ENCODE results near the gene GPC5.
"Not testable (repeated sequence)": the region's sequence is repeated elsewhere in the genome, so short reads cannot be mapped to it uniquely, and the experiment has no call there.

The GPC5 gene

DNA sequence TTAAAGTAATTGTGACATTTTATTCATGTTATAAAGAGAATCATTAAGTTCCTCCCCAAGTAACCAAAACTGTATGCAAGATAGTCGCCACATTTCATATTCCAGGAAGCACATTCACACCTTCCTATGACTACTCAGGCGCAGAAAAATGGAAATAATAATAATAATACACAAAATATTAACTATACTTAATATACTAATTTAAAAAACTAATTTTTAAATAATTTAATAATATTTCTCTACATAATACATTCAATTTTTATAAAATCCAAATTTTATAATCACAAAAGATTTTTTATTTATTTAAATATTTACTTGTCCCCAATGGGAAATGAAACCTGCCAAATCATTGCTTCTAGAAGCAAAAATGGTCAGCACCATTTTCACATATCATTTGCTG, 1030.8 kb downstream of the GPC5 start:
- DNase-seq = no peak

DNA sequence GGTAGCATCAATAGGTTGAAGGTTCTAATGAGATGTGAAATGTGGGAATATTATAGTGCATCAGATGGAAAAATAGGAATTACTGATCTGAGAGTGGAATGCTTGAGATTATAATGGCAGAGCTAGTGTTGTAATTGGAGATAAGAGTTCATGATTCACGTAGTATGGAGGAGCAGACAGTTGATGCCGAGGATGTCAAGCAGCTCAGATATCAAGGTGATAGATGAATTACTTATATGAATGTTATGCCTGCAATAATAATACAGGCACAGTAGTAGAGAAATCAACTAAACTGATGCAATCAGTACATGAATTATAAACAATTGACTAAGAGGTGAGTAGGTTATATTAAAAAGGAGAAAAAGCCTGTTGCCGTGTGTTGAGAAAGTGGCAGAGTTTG, 1035.0 kb downstream of the GPC5 start:
- no peak for DNase-seq

DNA sequence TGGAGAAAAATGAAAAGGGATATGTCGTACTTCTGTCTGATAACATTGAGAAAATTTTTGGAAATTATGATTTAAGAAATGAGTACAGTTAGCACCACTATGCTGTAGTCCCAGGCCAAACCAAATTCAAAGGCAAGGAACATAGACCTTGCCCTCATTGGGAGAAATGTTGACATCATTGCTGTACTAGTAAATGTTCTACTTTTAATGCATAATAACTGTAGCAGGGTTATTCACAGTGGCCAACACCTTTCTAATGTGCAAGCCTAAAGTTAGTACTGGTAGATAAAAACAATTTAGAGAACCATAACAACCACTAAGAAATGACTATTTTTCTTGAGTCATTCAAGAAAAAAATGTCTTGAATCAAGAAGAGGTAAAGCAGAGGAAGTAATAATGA, 1035.5 kb downstream of the GPC5 start:
- DNase-seq = no peak

DNA sequence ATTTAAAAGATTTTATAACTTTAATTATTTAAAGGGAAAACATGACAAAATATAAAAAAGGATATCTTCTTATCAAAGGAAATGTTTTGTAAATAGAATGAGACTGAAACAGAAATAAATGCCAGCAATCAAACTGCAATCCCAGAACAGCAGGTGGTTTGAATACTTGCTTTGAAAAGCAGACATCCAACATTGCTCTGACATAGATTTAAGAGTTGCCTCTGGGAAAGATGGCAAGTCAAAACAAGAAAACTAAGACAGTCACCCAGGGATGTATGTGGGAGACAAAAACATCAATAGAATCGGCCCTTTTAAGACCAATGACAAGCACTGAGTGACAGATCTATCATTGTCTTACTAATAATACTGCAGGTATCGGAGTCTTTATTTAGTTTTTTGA, 1038.5 kb downstream of the GPC5 start:
- DNase-seq = no peak

DNA sequence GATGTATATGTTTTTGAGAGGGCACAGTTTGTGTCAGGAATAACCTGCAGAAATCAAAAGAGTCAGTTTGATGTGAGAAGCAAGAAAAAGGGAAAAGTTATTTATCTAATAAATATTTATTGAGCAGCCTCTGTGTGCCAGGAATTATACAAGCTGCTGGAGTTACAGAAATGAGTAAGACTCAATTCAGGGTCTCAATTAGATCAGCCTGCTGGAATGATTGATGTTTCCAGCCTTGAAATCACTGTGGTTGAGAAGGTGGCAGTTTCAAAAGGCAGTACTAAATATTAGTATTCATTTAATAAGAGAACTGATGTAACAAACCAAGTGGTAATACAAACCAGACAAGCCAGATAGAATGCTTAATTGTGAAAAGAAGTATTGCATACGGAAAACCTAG, 1045.8 kb downstream of the GPC5 start:
- DNase-seq = no peak

DNA sequence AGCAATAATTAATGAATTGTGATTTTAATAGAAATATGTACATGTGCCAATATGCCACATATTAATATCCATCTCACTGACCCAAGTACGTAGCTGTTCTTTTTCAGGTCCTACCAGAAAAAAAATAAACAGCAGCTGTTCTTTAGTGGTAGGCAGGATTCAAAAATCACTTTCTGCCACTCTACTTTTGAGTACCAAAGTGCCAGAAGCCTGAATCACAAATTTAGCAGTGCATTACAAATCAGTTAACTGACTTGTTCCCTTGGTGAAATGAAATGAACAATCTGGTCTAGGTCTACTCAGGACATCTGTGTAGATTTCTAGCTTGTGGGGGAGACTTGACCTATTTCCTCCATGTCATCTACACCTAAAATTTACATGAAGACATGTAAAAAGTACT, 1052.6 kb downstream of the GPC5 start:
- DNase-seq = peak; percentile 21

DNA sequence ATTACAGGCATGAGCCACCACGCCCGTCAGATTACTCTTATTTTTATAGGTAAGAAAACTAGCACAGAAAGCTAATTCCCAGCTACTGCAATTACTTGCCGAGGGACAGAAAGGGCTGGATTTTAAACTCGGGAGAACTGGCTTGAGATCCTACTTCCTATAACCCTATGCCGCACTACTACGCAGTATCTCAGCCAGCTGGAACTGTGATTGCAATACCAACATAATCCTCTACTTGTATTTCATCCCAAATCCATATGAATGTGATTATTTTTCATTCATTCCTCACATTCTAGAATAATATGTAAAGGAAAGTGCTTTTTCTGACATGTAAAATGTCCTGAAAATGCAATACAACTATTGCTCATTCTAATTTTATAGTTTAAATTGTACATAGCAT, 1054.4 kb downstream of the GPC5 start:
- no peak for DNase-seq

DNA sequence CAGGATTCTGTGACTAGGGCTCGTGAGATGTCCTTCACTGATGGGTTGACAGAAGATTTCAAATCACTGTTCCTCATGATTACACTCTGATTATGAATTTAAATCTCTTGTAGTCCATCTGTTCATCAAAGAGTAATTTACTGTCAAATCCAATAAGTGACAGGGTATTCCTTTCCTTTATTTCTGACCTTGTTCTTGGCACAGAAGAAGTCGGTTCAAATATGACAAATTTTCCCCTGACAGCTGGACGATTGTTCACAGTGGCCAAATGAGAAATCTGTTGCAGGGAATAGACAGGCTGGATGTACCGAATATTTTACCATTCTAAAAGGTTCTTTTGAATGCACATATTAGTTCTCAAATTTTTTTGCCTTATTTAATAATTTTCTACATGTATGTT, 1060.9 kb downstream of the GPC5 start:
- peak; percentile 90 for DNase-seq

DNA sequence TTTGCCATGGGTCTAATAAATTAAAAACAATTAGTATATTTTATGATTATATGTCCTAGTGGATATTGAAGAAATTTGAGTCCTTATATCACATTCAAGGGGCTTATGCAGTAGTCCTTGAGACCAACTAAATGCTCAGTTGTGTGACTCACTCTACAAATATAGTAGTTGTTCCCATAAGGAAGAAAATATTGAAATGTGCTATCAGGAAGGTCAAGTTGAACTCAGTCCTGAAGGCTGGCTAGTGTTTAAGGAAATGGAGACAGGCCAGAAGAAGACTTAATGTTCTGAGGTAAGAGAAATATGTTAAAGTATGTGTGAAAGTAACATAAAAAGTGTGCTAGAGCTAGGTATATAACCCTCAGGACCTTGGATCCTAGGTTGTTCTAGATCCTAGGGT, 1062.1 kb downstream of the GPC5 start:
- no peak for DNase-seq

DNA sequence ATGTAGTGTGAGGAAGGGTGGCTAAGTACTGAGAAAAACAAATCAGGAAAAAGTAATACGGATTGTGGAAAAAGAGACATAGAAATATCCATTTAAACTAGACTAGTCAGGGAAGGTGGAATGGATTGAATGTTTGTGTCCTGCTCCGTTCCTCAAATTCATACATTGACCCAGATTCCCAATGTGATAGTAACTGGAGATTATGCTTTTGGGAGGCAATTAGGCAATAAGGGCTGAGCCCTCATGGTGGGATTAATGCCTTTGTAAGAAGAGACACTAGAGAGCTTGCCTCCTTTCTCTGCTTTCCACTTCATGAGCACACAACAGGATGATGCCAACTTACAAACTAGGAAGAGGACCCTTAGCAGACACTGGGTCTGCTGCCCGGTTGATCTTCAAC, 1063.0 kb downstream of the GPC5 start:
- no peak for DNase-seq

DNA sequence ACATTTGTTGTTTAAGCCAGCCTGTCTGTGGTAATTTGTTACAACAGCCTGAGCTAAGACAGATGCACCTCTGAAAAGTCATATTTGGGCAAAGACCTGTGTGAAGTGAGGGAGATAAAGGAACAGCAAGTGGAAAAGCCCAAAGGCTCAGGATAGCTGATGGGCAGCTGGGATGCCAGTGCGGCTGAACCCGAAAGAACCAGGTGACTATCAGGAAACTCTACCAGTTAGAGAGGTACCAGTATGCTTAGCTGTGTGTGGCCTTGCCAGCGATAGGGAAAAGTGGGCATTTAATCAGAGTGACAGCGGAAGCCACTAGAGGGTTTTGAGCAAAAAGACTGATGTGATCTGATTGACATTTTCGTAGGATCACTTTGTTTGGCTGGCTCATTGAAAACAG, 1063.4 kb downstream of the GPC5 start:
- DNase-seq = no peak

DNA sequence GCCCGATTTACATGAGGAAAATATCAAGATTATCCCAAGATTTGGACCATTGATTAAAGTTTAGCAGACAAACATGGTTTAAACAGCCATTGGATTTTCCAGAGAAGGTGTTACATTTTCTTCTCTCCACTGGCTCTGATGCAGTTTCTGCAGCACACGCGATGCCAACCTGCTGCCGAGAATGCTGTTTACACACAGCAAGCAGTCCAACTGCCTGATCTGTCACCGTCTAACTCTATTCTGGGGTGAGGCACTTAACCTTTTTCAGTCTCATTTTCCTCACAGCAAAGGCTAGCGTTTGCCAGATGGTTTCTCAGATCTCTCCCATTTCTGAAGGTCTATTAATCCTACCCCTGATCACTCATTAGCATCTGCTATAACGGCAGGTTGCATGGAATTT, 1064.7 kb downstream of the GPC5 start:
- DNase-seq = peak; percentile 96

DNA sequence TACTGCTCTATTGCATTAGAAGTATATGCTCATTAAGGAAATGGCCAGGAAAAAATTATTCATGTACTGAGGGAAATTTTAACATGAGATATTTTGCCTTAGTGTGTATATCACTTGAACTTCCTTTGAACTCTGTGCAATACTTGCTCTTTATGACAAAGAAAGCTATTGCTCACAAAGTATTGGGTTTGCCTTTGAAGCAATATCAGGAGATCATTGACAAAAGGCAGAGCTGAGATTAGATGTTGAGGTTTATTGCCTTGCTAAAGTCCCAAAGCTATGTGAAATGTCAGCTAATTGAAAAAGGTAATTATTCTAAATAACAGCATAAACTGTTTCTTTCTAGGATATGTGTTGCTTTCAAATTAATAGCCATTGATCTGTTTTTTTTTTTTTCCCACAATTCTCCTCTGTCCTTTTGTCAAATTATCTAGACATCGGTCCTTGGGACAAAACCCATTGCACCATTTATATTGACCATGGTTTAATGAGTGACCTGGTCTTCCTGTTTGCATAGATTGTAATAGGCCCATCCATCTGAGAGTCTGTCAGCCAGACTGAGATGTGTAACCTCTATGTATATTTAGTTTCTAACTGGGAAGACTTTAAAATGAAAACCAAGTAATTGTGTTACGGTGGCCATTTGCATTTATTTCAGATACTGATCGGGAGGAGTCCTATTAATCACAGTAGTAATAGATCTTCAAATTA, 1075.5 kb downstream of the GPC5 start:
- DNase-seq = no peak

DNA sequence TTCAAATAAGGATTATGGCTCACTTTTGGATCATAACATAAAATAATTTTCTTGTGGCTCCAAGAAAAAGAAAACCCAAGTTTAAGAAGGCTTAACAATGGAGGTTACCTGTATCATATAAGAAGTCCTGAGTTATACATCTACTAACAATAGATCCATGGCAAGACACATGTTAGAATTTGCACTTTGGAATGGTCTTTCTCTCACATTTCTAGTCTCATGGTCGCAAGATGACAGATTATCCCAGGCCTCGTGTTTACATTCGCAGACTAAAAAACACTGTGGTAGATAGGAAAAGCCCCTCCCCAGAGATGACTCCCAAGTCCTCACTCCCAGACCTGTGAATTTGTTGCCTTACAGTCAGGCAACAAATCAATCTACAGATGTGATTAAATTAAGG, 1082.0 kb downstream of the GPC5 start:
- DNase-seq = no peak

DNA sequence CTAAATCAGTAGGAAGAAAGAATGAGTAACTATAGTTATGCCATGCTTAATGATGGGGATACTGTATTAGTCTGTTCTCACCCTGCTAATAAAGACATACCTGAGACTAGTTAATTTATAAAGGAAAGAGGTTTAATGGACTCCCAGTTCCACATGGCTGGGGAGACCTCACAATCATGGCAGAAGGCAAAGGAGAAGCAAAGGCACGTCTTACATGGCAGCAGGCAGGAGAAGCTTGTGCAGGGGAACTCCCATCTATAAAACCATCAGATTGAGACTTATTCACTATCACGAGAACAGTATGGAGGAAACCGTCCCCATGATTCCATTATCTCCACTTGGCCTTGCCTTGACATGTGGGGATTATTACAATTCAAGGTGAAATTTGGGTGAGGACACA, 1084.4 kb downstream of the GPC5 start:
- DNase-seq = not testable (repeated sequence)

DNA sequence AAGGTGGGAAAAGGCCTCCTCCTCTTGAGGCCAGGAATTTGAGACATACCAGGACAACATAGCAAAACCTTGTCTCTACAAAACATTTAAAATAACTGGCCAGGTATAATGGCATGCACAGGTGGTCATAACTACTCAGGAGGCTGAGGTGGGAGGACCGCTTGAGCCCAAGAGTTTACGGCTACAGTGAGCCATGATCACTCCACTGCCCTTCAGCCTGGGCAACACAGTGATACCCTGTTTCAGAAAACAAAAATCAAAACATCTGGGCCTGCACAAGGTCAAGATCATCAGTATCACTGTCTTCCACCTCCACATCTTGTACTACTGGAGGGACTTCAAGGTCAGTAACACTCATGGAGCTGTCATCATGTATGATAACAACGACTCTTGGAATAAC, 1085.5 kb downstream of the GPC5 start:
- DNase-seq = no peak

DNA sequence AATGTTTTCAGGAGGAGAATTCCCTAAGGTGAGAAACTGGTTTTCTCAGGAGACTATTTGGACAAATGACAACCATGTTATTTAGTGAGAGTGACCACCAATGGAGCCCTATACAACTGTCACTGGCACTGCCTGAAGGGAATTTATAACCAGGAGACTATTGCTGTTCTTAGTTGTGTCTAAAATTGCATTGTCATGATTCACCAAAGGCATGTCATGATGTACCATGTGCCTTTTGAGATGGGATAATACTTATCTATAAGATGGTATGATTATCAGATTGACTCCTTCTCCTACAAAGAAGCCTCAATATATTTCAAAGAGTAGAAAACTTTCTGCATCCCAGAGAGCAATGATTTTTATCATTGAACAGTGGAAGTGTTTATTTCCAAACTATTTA, 1088.8 kb downstream of the GPC5 start:
- DNase-seq = no peak

DNA sequence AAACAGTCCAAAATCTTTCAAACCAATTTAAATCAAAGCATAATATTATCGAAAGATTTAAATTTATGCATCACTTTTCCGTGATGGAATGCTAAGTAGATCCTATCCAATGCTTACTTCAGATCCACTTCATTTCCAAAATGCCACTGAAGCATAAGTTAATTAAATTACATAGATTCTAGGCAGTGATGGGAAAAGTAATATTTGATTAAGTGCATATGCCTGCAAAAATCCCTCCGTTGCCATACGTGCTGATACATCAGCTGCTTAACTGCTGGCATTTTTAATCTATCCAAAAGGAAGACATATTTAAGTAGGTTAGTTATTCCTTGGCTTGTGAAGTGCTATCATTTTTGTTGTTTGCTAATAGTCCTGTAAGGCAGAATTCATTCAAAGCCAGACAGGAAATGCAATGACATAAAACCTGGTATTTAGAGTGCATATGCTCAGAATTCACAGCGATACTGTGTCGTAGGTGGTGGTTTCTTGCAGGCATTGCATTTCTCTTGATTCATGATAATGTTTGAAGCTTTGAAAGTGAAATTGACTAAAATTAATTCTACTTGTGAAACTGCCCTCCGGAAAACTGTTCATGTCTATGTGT, 1089.9 kb downstream of the GPC5 start:
- DNase-seq = no peak

DNA sequence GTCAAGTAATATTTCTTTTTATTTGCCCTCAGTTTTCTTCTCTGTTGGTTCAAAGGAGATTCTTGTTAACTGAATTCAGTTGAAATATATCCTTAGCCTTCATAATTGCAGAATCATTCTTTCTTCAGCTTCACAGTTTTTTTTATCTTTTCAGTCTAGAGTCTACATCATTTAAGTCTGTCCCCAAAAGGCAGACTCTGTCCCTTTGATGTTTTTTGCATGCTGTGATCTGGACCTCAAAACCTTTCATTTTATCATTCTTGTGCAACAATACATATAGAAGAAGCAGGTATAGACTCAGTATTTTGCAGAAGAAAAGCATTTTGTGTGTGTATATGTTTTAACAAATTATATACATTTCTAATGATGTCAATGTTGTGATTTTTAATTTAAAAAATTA, 1093.4 kb downstream of the GPC5 start:
- no peak for DNase-seq

DNA sequence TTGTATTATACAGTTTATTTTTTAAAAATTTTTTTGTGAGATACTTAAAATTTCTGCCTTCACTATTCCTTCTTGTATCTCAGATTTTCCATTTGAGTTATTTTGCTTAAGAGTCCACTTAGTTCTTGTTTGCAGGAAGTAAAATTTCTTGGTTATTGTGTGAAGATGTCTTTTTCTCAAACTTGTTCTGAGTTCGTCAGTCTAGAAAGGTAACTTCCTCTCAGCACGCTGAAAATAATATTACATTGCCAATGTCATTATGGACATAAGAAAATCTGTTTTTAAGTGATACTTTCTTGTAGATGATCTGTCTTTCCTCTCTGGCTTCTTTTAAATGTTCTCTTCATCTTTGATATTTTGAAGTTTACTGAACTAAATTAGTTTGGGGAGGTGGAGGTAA, 1096.5 kb downstream of the GPC5 start:
- DNase-seq = no peak

DNA sequence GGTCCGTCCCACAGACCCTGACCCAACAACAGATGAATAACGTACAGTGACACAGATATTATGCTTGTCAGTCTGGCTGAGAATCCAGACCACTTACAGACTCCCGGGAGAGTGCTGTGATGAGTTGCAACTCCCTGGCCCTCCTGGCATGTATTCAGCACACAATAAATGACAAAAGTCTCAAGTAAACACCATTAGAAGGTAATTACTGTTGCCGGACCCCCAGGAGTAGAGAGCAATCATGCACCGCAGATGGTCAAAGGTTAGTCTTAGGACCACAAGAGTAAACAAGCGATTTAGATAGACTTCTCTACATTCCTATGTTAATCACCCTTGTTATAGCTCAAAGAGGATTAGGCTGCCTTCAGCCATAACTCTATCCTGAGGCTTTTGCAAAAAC, 1101.8 kb downstream of the GPC5 start:
- DNase-seq = no peak

DNA sequence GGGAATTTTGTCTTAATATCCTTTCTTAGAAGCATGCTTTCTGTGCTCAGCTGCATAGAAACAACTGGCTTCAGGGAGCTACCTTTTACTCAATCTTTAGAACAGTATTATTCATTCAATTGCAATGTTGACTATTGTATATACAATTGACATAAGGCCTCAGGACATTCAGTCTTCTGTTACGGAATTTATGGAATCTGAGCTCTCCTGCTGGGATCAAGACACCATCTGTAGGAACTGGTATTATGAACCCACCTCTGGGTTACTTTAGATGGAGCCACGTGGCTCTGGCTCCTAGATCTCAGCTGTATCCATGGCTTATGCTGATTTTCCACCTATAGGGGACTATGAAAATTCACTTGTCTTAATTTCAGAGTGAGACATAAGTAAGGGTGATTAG, 1112.0 kb downstream of the GPC5 start:
- DNase-seq = no peak

DNA sequence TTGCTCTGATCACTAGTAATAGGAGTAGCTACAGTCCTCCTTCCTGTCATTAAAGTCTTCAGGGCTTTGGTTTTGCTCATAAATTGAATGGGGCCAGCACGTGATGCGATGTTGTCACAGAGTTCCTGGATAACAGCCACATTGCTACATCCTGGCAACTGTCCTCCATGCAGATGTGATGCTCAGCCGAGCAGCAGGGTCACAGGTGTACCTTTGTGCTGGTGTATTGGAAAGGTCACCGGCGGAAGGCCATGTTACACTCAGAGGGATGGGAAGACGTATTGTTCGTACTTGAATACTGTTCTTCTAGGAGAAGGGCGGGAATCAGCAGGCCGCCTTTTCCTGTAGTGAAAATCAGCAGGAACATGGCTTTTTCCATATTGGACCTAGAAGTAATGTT, 1114.4 kb downstream of the GPC5 start:
- no peak for DNase-seq

DNA sequence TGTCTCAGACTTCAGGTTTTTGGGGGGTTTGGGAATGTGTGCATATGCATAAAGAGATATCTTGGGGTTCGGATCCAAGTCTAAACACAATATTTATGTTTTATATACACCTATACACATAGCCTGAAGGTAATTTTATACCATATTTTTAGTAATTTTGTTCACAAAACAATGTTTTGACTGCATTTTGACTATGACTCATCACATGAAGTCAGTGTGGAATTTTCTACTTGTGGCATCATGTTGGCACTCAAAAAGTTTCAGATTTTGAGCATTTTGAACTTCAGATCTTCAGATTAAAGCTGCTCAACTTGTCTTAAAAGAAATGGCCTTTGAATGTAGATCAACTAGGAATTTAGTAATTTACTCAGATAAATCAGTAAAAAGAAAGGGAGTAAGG, 1115.3 kb downstream of the GPC5 start:
- DNase-seq = no peak

DNA sequence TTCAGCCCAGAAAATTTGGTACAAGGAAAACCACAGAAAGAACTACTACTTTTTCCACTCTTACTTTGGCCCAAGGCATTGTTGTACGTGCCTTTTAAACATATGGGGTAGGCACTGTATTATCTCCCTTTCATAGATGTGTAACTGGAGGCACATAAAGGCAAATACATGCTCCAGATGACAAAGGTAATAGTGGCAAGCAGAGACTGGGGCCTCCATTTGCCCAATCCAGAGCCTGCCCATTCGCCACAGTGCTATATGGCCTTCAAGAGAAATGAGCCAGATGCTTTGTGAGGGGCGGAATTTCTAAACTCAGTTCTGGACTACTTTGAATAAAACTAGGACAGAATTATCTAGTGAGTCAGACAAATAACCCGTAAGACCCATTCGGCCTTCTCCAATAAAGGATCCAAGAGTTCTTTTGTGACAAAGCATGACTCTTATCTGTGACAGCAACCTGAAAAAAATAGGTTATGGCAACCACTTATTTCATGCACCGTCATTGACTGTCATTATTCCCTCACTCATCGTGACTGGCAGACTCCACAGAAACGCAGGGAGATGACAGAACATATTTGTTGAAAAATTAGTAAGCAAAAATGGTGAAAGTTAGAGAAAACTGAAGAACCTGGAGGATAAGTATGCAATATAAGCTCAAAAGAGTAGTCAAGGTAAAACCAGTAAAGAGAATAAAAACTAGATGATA, 1116.2 kb downstream of the GPC5 start:
- DNase-seq = no peak
